Gastrocnemius medialis (tissue), 4 donors: ENCODE data around the gene PANK2.

ENCODE experiments used
- CTCF ChIP-seq, 5 experiments: fragments of 450-650 bp in 3 of 5; fragments of 200-600 bp in 2 of 5; sonication (generic) in 2 of 5; IDR thresholded peaks in 4 of 5; conservative IDR thresholded peaks in 1 of 5; 1 replicate in 4 of 5; 2 replicates in 1 of 5; pipeline ENCODE4 v1.5.1; 2016 to 2019; ENCODE audit warnings: antibody characterized with exemption in 5 of 5, mild to moderate bottlenecking in 3 of 5, moderate library complexity in 3 of 5
- POLR2A ChIP-seq, 2 donors: fragments of 450-650 bp; IDR thresholded peaks; one replicate each; pipeline ENCODE4 v1.6.1; 2017; ENCODE audit warnings: antibody characterized with exemption in 2 of 2, mild to moderate bottlenecking in 2 of 2, moderate library complexity in 2 of 2

- no peak for TF ChIP-seq CTCF (IDR thresholded peaks at IDR 0.05 in 4 of 5, conservative IDR thresholded peaks at IDR 0.05 in 1 of 5)
- no peak for TF ChIP-seq POLR2A (IDR thresholded peaks at IDR 0.05)
These were observed 21.7 kb downstream of the PANK2 start for GRCh38 chr20:3910853-3911252.
